Small intestine (tissue), 7 donors: ENCODE data around the gene LBHD1. TPM values are rescaled to one million over a fixed set of nuclear protein-coding genes. Genes with fewer than 3 reads are reported as not detected.
"Not testable (repeated sequence)": the region's sequence is repeated elsewhere in the genome, so short reads cannot be mapped to it uniquely, and the experiment has no call there.

ENCODE experiments used
- DNase-seq, 2 donors: peaks; one replicate each; pipeline versions ENCODE4 v3.0.0 to v3.0.0-alpha.2; 2013
- FAIRE-seq: peaks from 2 replicates; lab custom pipeline; 2012; peaks lifted over from hg19 to GRCh38; lab: Jason Lieb, UNC
- H3K27ac ChIP-seq, 3 donors: one replicate each; pipeline ENCODE4 v1.5.1; 2013; ENCODE audit warnings: low read length in 2 of 3, mild to moderate bottlenecking in 2 of 3, control low read depth in 1 of 3, inconsistent platforms in 1 of 3, low read depth in 1 of 3, moderate library complexity in 1 of 3
- H3K27me3 ChIP-seq, 3 donors: one replicate each; pipeline ENCODE4 v1.6.1; 2013; ENCODE audit warnings: low read length in 3 of 3, inconsistent platforms in 1 of 3; ENCODE audit not compliant: control insufficient read depth in 3 of 3, insufficient read depth in 3 of 3
- H3K36me3 ChIP-seq, 3 donors: one replicate each; pipeline ENCODE4 v1.6.1; 2013; ENCODE audit warnings: low read length in 3 of 3, inconsistent platforms in 1 of 3, low read depth in 1 of 3, mild to moderate bottlenecking in 1 of 3, moderate library complexity in 1 of 3; ENCODE audit not compliant: control insufficient read depth in 3 of 3, insufficient read depth in 2 of 3
- H3K4me1 ChIP-seq, 3 donors: one replicate each; pipeline ENCODE4 v1.6.1; 2013; ENCODE audit warnings: low read length in 2 of 3, inconsistent platforms in 1 of 3, low read depth in 1 of 3, mild to moderate bottlenecking in 1 of 3, moderate library complexity in 1 of 3; ENCODE audit not compliant: control insufficient read depth in 3 of 3, insufficient read depth in 2 of 3
- H3K4me3 ChIP-seq, 3 donors: one replicate each; pipeline ENCODE4 v1.5.1; 2013; ENCODE audit warnings: low read length in 3 of 3, control low read depth in 1 of 3, inconsistent platforms in 1 of 3, low read depth in 1 of 3, mild to moderate bottlenecking in 1 of 3, moderate library complexity in 1 of 3
- H3K9me3 ChIP-seq, 2 donors: one replicate each; pipeline ENCODE4 v1.6.1; 2013; ENCODE audit warnings: low read depth in 1 of 2, low read length in 1 of 2; ENCODE audit not compliant: control insufficient read depth in 2 of 2, insufficient read depth in 1 of 2
- WGBS, 3 donors: extraction: QIAGEN DNeasy Blood & Tissue Kit; methylation state at CpG; one replicate each; pipeline ENCODE4 v1.1.7; 2013; 5-methylcytosine and 5-hydroxymethylcytosine counted together
- polyA plus RNA-seq, 4 donors: library from polyadenylated mRNA; stranded (reverse) in 3 of 4; unstranded in 1 of 4; fragments of 200-250 nt in 3 of 4; fragments of 120-200 nt in 1 of 4; gene quantifications; one replicate each; pipeline versions ENCODE4 v1.2.1 to v1.2.3, GENCODE V29; 2013
- donor health status: healthy with polysubstance abuse.
- donor health status: control.
- donor health status: control.
- donor health status: Bipolar disorder and iron deficiency.
- donor health status: healthy.

The LBHD1 gene
- polyA plus RNA-seq, 4 donors: 2.2 to 7.3 (median 6.3) TPM

DNA sequence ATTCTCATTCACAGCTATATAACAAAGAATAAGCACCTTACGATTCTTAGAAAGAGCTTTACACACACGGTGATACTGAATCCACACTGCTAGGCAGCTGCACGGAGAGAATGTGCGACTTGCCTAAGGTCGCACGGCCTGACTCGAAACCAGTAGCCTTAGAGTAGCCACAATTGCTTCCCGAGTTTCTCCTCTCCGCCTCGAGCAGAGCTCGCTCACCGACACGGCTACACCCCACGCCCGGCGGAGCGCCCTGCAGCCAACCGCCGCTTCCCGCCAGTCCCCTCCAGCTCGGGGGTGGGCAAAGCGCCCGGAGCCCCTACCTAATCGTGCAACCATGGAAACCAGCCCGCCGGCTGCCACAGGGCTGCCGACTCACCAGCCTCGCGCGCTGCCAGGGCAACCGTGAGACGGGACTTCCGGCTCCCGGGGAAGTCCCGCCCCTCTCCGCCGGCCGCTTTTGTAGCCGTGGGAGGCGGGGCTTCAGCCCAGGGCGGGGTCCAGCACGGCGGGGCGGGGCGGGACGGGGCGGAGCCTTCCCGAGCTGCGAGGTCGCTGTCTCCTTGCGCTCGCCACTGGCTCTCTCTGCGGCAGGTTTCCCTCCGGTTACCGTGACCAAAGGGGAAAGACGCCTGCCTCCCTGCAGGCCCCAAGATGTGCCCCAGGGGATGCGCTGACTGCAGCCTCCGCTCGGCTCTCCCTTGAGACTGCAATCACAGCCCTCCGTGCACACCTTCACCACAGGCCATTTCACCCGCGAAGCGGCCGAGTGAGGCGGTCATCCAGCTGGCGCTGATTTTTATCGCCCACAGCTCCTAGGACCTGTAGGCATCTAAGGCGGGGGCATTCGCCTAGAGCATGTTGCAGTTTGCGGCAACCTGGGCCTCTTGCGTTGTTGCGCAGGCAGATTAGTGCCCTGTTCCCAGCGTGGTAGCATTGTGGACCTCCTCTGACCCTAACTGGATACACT, 34.1 kb upstream of the LBHD1 start:
- H3K4me1 ChIP-seq: peaks cover 6 to 44% (median 10%) of the 10 kb centered on the region in 3 donors
- no peak for FAIRE-seq
- peak overlapping the region; percentile 20 to 90 (median 82) for H3K27ac ChIP-seq
- no peaks in the 10 kb centered on the region for H3K27me3 ChIP-seq
- H3K9me3 ChIP-seq: no peaks in the 10 kb centered on the region
- peak overlapping the region; percentile 67 to 82 (median 70) for H3K4me3 ChIP-seq
- WGBS, 3 donors: 4 to 5% (median 5%) methylated on average over 66 to 73 of the region's 73 CpGs
- DNase-seq: peak; percentile 93 to 96
- peaks cover 0 to 46% (median 0%) of the 10 kb centered on the region in 3 donors for H3K36me3 ChIP-seq

DNA sequence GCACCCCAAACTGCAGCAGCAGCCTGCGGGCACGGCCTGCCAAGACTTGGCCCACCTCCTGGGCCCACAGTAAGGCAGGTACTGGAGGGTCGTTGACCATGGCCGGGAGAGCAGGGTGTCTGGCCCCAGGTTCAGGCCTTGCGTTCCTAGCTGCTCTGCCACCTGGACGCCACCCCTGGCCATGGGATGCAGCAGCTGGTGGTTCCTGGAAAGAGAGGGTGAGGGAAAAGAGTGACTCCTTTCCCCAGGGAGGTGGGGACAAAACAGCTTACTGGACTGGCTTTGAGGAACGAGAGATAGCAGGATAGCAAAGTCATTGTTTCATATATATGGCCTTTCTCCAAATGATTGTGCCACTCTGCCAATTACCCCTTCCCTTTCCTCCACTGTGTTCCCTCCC, 33.3 kb upstream of the LBHD1 start:
- Histone ChIP-seq H3K4me1 (peaks cover 6 to 41% (median 8%) of the 10 kb centered on the region in 3 donors), H3K4me3 (peak overlapping the region; percentile 67 to 82 (median 70)), H3K36me3 (peaks cover 0 to 44% (median 0%) of the 10 kb centered on the region in 3 donors), H3K27me3 (no peaks in the 10 kb centered on the region), H3K9me3 (no peaks in the 10 kb centered on the region), H3K27ac (peak overlapping the region in 2 of 3 donors; percentile 82 to 90)
- DNase-seq (no peak), FAIRE-seq (no peak)
- 16 to 53% (median 39%) methylated on average over 7 of the region's 7 CpGs for WGBS, 3 donors

DNA sequence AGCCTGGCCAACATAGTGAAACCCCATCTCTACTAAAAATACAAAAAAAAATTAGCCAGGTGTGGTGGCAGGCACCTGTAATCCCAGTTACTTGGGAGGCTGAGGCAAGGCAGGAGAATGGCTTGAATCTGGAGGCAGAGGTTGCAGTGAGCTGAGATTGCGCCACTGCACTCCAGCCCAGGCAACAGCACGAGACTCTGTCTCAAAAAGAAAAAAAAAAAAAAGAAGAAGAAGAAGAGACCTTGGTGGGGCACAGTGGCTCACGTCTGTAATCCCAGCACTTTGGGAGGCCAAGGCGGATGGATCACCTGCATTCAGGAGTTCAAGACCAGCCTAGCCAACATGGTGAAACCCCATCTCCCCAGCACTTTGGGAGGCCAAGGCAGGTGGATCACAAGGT, 31.9 kb upstream of the LBHD1 start:
- not testable (repeated sequence) for FAIRE-seq, DNase-seq, H3K9me3 ChIP-seq, H3K27me3 ChIP-seq, H3K27ac ChIP-seq, H3K4me3 ChIP-seq
- 88 to 100% (median 94%) methylated on average over 4 of the region's 4 CpGs for WGBS, 3 donors
- Histone ChIP-seq H3K4me1 (peaks cover 6 to 31% (median 6%) of the 10 kb centered on the region in 3 donors), H3K36me3 (peaks cover 0 to 48% (median 0%) of the 10 kb centered on the region in 3 donors)

DNA sequence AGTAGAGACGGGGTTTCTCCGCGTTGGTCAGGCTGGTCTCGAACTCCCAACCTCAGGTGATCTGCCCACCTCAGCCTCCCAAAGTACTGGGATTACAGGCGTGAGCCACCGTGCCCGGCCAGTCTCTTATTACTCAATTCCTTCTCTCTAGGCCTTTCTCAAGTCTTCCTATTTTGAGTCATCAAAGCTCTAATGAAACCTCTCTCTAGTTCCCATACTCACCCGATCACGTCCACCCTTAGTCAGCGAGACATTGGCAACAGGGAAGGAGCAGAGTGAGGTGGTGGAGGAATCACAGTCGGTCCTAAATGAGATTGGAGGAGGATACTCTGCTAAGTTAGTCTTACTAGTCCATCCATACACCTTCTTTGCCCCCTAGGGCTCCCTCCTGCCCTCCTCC, 30.2 kb upstream of the LBHD1 start:
- Histone ChIP-seq H3K4me3 (no peak overlapping the region), H3K4me1 (peaks cover 0 to 19% (median 2%) of the 10 kb centered on the region in 3 donors), H3K36me3 (peaks cover 0 to 44% (median 0%) of the 10 kb centered on the region in 3 donors), H3K27ac (no peak overlapping the region), H3K9me3 (no peaks in the 10 kb centered on the region), H3K27me3 (no peaks in the 10 kb centered on the region)
- DNase-seq (no peak), FAIRE-seq (no peak)
- WGBS, 3 donors: 82 to 85% (median 83%) methylated on average over 8 to 11 of the region's 11 CpGs

DNA sequence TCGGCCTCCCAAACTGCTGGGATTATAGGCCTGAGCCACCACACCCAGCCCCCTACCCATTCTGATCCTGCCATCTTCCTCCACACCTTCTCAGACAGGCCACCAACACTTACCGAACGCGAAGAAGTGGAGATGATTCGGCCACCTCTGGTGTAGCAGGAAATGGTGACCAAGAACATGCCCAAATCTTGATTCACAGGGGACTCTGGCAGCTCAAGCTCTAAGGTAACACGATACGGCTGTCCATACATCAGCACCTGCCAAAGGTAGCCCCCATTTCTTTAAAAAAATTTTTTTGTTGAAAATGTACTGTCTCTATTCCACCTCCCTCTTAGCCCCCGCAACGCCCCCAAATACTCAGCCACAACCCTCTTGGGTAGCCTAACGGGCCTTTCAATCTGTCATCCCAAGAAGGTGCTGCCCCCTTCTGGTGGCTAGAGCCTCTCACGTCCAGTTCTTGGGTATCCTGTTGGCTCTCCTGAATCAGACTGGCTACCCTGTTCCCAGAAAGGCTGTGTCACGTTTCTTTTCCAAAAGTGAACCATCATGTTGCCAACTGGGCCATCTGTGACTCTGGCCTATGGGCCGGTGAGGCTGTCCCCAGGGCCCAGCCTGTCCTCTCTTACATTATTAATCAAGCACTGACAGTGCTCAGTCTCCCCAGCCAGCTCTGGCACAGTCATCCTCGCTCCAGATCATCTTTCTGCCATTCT, 22.5 kb upstream of the LBHD1 start:
- Histone ChIP-seq H3K36me3 (peaks cover 0 to 58% (median 15%) of the 10 kb centered on the region in 3 donors), H3K4me3 (no peak overlapping the region), H3K27ac (no peak overlapping the region), H3K9me3 (no peaks in the 10 kb centered on the region), H3K27me3 (no peaks in the 10 kb centered on the region), H3K4me1 (peaks cover 0 to 3% (median 0%) of the 10 kb centered on the region in 3 donors)
- FAIRE-seq (no peak), DNase-seq (peak; percentile 83 to 84)
- WGBS, 3 donors: 53 to 61% (median 55%) methylated on average over 14 of the region's 14 CpGs

DNA sequence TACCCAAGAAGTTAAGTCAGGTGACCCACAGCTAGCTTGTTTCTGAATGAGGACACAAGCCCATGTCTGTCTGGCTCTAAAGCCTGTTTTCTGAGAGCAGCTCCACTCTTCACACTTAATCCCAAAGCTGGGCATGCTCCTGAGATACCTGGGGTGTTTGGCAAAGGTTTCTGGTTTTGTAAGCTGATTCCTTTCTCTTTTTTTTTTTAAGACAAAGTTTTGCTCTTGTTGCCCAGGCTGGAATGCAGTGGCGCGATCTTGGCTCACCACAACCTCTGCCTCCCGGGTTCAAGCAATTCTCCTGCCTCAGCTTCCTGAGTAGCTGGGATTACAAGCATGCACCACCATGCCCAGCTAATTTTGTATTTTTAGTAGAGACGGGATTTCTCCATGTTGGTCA, 21.6 kb upstream of the LBHD1 start:
- peaks cover 0 to 61% (median 15%) of the 10 kb centered on the region in 3 donors for H3K36me3 ChIP-seq
- not testable (repeated sequence) for H3K9me3 ChIP-seq, H3K4me3 ChIP-seq, FAIRE-seq, H3K4me1 ChIP-seq, H3K27ac ChIP-seq, DNase-seq, H3K27me3 ChIP-seq
- 74 to 94% (median 83%) methylated on average over 3 to 4 of the region's 4 CpGs for WGBS, 3 donors

DNA sequence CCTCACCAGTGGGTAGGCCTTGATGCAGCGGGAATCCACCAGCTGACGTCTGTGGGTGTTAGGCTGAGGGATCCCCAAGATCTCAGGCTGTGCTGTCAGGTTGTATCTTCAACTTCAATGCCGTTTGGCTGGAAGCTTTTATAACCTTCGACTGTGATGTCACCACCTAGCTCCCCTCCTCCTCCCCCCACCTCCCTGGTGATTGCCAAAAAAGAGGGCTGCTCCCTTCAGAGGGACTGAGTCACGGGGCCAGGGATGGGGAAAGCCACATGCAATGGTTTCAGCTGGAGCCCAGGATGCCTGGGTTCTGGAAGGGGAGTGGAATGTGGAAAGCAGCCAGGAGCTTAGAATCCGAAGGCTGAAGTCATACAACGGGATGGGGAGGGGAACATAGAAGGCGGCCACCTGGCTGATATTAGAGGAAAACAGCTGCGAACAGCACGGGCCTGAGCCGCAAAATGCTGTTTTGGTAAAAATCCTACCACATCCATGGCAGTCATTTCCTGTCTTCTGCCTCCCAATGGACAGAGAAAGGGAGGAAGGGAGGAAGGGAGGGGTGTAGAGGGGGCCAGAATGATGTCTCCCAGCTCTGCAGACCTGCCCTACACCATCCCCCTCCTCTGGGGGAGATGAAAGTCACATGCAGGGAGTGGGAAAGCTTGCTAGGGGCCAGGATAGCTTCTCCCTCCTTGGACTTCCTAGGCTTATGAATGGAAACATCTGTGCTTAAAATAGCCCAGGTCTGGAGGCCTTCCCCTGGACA, 17.5 kb upstream of the LBHD1 start, which contains the start of gene LRRN4CL:
TSS of gene LRRN4CL (minus strand) at position 110 of the 763 bp plus-strand sequence. CDS start 1,022 bp downstream, outside the sequence.
- no peak for FAIRE-seq
- Histone ChIP-seq H3K4me1 (peaks cover 0 to 14% (median 4%) of the 10 kb centered on the region in 3 donors), H3K27ac (peak within 1 kb of the TSS in 2 of 3 donors; percentile 67 to 76), H3K36me3 (peaks cover 0 to 54% (median 15%) of the 10 kb centered on the region in 3 donors), H3K4me3 (peak within 1 kb of the TSS in 1 of 3 donors; percentile 33), H3K27me3 (peaks cover 0 to 22% (median 0%) of the 10 kb centered on the region in 3 donors), H3K9me3 (no peaks in the 10 kb centered on the region)
- WGBS, 3 donors: 45 to 52% (median 47%) methylated on average over 11 of the region's 11 CpGs
- DNase-seq: peak in 1 of 2 donors; percentile 36
